ENCODE data around the gene GCK. TPM values are rescaled to one million over a fixed set of nuclear protein-coding genes. Genes with fewer than 3 reads are reported as not detected.

GCK gene
- polyA plus RNA-seq, 4 donors: 0.85 to 1.1 TPM; not detected in 2

GRCh38 chr7:44155191-44156185 is 33.8 kb downstream of the GCK start:
- peak in 1 of 2 donors; percentile 80 for DNase-seq
- H3K36me3 ChIP-seq (ENCODE audit: control insufficient read depth in 3 of 3, insufficient read depth in 2 of 3, low read depth in 1 of 3, low read length in 3 of 3): no peaks in the 10 kb centered on the region

GRCh38 chr7:44154703-44155102 is 34.5 kb downstream of the GCK start:
- H3K9me3 ChIP-seq (ENCODE audit: control insufficient read depth in 2 of 2, insufficient read depth in 1 of 2, low read depth in 1 of 2, low read length in 1 of 2): no peaks in the 10 kb centered on the region
- DNase-seq (no peak), FAIRE-seq (no peak)
- H3K4me1 ChIP-seq (ENCODE audit: control insufficient read depth in 3 of 3, insufficient read depth in 2 of 3, low read depth in 1 of 3, low read length in 2 of 3): peaks cover 0 to 2% (median 0%) of the 10 kb centered on the region in 3 donors
- H3K27ac ChIP-seq (ENCODE audit: low read depth in 1 of 3, low read length in 2 of 3): no peak overlapping the region
- no peaks in the 10 kb centered on the region for H3K36me3 ChIP-seq (ENCODE audit: control insufficient read depth in 3 of 3, insufficient read depth in 2 of 3, low read depth in 1 of 3, low read length in 3 of 3)
- WGBS, 3 donors: 64 to 84% (median 77%) methylated on average over 3 of the region's 3 CpGs
- H3K27me3 ChIP-seq (ENCODE audit: control insufficient read depth in 3 of 3, insufficient read depth in 3 of 3, low read length in 3 of 3): no peaks in the 10 kb centered on the region
- H3K4me3 ChIP-seq (ENCODE audit: low read depth in 1 of 3, low read length in 3 of 3): no peak overlapping the region

More at GRCh38 chr7:44155191-44156185, 33.8 kb downstream of the GCK start:
- Histone ChIP-seq H3K4me1 (ENCODE audit: control insufficient read depth in 3 of 3, insufficient read depth in 2 of 3, low read depth in 1 of 3, low read length in 2 of 3) (peaks cover 0 to 2% (median 0%) of the 10 kb centered on the region in 3 donors), H3K4me3 (ENCODE audit: low read depth in 1 of 3, low read length in 3 of 3) (no peak overlapping the region), H3K9me3 (ENCODE audit: control insufficient read depth in 2 of 2, insufficient read depth in 1 of 2, low read depth in 1 of 2, low read length in 1 of 2) (no peaks in the 10 kb centered on the region), H3K27ac (ENCODE audit: low read depth in 1 of 3, low read length in 2 of 3) (no peak overlapping the region), H3K27me3 (ENCODE audit: control insufficient read depth in 3 of 3, insufficient read depth in 3 of 3, low read length in 3 of 3) (no peaks in the 10 kb centered on the region)
- 19 to 64% (median 50%) methylated on average over 8 of the region's 8 CpGs for WGBS, 3 donors
- FAIRE-seq: no peak

- 85 to 93% (median 86%) methylated on average over 5 of the region's 5 CpGs for WGBS, 3 donors
- DNase-seq (no peak), FAIRE-seq (no peak)
- Histone ChIP-seq H3K4me3 (ENCODE audit: low read depth in 1 of 3, low read length in 3 of 3) (no peak overlapping the region), H3K27ac (ENCODE audit: low read depth in 1 of 3, low read length in 2 of 3) (no peak overlapping the region), H3K36me3 (ENCODE audit: control insufficient read depth in 3 of 3, insufficient read depth in 2 of 3, low read depth in 1 of 3, low read length in 3 of 3) (no peaks in the 10 kb centered on the region), H3K9me3 (ENCODE audit: control insufficient read depth in 2 of 2, insufficient read depth in 1 of 2, low read depth in 1 of 2, low read length in 1 of 2) (no peaks in the 10 kb centered on the region), H3K4me1 (ENCODE audit: control insufficient read depth in 3 of 3, insufficient read depth in 2 of 3, low read depth in 1 of 3, low read length in 2 of 3) (peaks cover 0 to 2% (median 0%) of the 10 kb centered on the region in 3 donors), H3K27me3 (ENCODE audit: control insufficient read depth in 3 of 3, insufficient read depth in 3 of 3, low read length in 3 of 3) (peaks cover 0 to 2% (median 0%) of the 10 kb centered on the region in 3 donors)
Measured at GRCh38 chr7:44153948-44154335, 35.3 kb downstream of the GCK start.

- no peaks in the 10 kb centered on the region for H3K36me3 ChIP-seq (ENCODE audit: control insufficient read depth in 3 of 3, insufficient read depth in 2 of 3, low read depth in 1 of 3, low read length in 3 of 3)
- H3K9me3 ChIP-seq (ENCODE audit: control insufficient read depth in 2 of 2, insufficient read depth in 1 of 2, low read depth in 1 of 2, low read length in 1 of 2): no peaks in the 10 kb centered on the region
- peaks cover 0 to 2% (median 0%) of the 10 kb centered on the region in 3 donors for H3K4me1 ChIP-seq (ENCODE audit: control insufficient read depth in 3 of 3, insufficient read depth in 2 of 3, low read depth in 1 of 3, low read length in 2 of 3)
- FAIRE-seq (no peak), DNase-seq (no peak)
- H3K27me3 ChIP-seq (ENCODE audit: control insufficient read depth in 3 of 3, insufficient read depth in 3 of 3, low read length in 3 of 3): peaks cover 0 to 6% (median 0%) of the 10 kb centered on the region in 3 donors
- WGBS, 3 donors: 63 to 80% (median 71%) methylated on average over 20 to 22 of the region's 22 CpGs
- H3K27ac ChIP-seq (ENCODE audit: low read depth in 1 of 3, low read length in 2 of 3): no peak overlapping the region
- H3K4me3 ChIP-seq (ENCODE audit: low read depth in 1 of 3, low read length in 3 of 3): no peak overlapping the region
Measured at GRCh38 chr7:44152971-44153947, 36.0 kb downstream of the GCK start.

- FAIRE-seq: no peak
- Histone ChIP-seq H3K27ac (ENCODE audit: low read depth in 1 of 3, low read length in 2 of 3) (no peak overlapping the region), H3K4me3 (ENCODE audit: low read depth in 1 of 3, low read length in 3 of 3) (no peak overlapping the region), H3K9me3 (ENCODE audit: control insufficient read depth in 2 of 2, insufficient read depth in 1 of 2, low read depth in 1 of 2, low read length in 1 of 2) (no peaks in the 10 kb centered on the region), H3K27me3 (ENCODE audit: control insufficient read depth in 3 of 3, insufficient read depth in 3 of 3, low read length in 3 of 3) (peaks cover 0 to 13% (median 0%) of the 10 kb centered on the region in 3 donors), H3K4me1 (ENCODE audit: control insufficient read depth in 3 of 3, insufficient read depth in 2 of 3, low read depth in 1 of 3, low read length in 2 of 3) (peaks cover 0 to 5% (median 2%) of the 10 kb centered on the region in 3 donors), H3K36me3 (ENCODE audit: control insufficient read depth in 3 of 3, insufficient read depth in 2 of 3, low read depth in 1 of 3, low read length in 3 of 3) (no peaks in the 10 kb centered on the region)
- DNase-seq: no peak
- WGBS, 3 donors: 93 to 96% (median 94%) methylated on average over 9 of the region's 9 CpGs
Measured at GRCh38 chr7:44151956-44152355, 37.3 kb downstream of the GCK start.

GRCh38 chr7:44150966-44151941 is 38.0 kb downstream of the GCK start:
- H3K27ac ChIP-seq (ENCODE audit: low read depth in 1 of 3, low read length in 2 of 3): no peak overlapping the region
- no peaks in the 10 kb centered on the region for H3K36me3 ChIP-seq (ENCODE audit: control insufficient read depth in 3 of 3, insufficient read depth in 2 of 3, low read depth in 1 of 3, low read length in 3 of 3)
- no peak for DNase-seq
- WGBS, 3 donors: 89 to 91% (median 91%) methylated on average over 15 to 16 of the region's 16 CpGs
- no peak overlapping the region for H3K4me3 ChIP-seq (ENCODE audit: low read depth in 1 of 3, low read length in 3 of 3)
- no peaks in the 10 kb centered on the region for H3K9me3 ChIP-seq (ENCODE audit: control insufficient read depth in 2 of 2, insufficient read depth in 1 of 2, low read depth in 1 of 2, low read length in 1 of 2)
- H3K27me3 ChIP-seq (ENCODE audit: control insufficient read depth in 3 of 3, insufficient read depth in 3 of 3, low read length in 3 of 3): peaks cover 0 to 20% (median 0%) of the 10 kb centered on the region in 3 donors
- H3K4me1 ChIP-seq (ENCODE audit: control insufficient read depth in 3 of 3, insufficient read depth in 2 of 3, low read depth in 1 of 3, low read length in 2 of 3): peaks cover 0 to 12% (median 2%) of the 10 kb centered on the region in 3 donors
- FAIRE-seq: no peak

- Histone ChIP-seq H3K36me3 (ENCODE audit: control insufficient read depth in 3 of 3, insufficient read depth in 2 of 3, low read depth in 1 of 3, low read length in 3 of 3) (no peaks in the 10 kb centered on the region), H3K27ac (ENCODE audit: low read depth in 1 of 3, low read length in 2 of 3) (no peak overlapping the region), H3K4me1 (ENCODE audit: control insufficient read depth in 3 of 3, insufficient read depth in 2 of 3, low read depth in 1 of 3, low read length in 2 of 3) (peaks cover 0 to 17% (median 0%) of the 10 kb centered on the region in 3 donors), H3K4me3 (ENCODE audit: low read depth in 1 of 3, low read length in 3 of 3) (no peak overlapping the region), H3K27me3 (ENCODE audit: control insufficient read depth in 3 of 3, insufficient read depth in 3 of 3, low read length in 3 of 3) (peaks cover 0 to 26% (median 0%) of the 10 kb centered on the region in 3 donors), H3K9me3 (ENCODE audit: control insufficient read depth in 2 of 2, insufficient read depth in 1 of 2, low read depth in 1 of 2, low read length in 1 of 2) (no peaks in the 10 kb centered on the region)
- FAIRE-seq: no peak
- 50 to 67% (median 51%) methylated on average over 5 of the region's 5 CpGs for WGBS, 3 donors
- DNase-seq: no peak
Measured at GRCh38 chr7:44150466-44150832, 38.8 kb downstream of the GCK start.
